Glomerular visceral epithelial cell (primary cell): ENCODE data around the gene TRAPPC12.
A peak's percentile ranks its signal among the peaks of the same experiment; 100 is the strongest.

Source experiments
- DNase-seq: peaks from one replicate; pipeline ENCODE4 v3.0.0-alpha.2; 2016; ENCODE audit errors: extremely low spot score

TRAPPC12 gene

DNA sequence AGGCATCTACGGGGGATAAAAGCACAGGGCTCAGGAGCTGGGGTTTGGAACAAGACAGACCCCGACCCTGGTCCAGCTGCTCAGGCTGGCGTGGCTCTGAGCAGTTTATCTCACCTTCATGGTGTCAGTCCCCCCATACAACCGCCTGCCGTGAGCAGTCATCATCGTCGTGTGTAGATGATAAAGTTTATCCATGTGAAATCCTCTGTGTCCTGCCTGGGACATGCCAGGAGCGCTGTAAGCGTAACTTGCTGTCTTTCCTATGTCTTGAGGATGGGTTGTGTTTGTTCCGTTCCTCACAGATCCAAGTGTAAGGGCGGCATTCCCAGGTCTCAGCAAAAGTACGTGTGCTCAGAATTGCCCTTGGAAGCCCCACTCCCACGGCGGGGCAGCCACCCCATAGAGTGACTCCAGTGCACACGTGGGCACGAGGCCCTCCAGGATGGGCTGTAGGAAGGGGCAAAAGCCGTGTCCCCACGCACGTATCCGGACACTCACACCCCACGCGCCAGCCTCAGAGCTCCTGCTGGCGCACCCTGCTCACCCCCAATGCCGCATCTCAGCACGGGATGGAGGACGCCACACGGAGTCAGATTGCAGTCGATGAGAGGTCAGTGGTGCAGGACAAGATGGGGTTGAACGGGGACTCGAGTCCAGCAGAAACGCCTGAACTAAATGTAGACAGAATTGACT is 88.9 kb downstream of the TRAPPC12 start:
- DNase-seq, result no peak

DNA sequence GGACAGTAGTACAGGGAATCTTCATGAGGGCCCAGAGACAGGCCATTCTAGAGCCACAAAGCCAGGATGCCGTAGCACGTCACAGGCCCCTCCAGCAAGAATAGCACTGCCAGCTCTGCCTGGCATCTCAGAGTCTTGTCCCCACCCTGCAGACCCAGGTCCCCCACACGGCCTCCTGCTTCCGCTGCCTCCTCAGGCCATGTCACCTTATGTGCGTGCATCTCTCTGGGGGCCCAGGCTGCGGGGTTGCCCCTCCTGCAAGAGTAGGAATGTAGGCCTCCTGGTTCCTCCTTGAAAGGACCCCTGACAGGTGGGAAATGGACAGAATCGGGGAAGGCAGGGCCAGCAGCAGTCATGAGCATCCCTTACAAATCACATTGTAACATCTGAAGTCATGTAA is 90.0 kb downstream of the TRAPPC12 start:
- no peak for DNase-seq

DNA sequence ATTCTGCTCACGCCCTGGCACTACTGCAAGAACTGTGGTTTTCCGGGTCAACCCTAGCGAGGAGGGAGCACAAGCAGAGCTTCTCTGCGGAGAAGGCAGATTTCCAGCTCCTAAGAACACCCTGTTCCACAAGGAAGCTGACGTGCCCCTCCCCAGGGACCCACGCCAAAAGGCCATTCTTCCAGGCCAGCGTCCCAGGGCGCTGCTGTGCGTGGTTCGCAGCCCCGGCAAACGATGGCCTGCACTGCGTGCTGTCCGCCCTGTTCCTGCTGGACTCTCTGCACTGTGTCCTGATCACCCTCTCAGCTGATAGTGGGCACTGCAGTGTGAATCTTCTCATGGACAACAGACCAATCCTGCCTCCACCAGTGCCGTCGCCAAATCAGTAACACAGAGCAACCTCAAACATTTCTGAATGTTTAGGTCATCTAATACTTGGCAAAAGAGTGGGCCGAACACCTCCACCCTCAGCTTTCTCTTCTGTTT is 90.7 kb downstream of the TRAPPC12 start:
- DNase-seq, result peak; percentile 82

DNA sequence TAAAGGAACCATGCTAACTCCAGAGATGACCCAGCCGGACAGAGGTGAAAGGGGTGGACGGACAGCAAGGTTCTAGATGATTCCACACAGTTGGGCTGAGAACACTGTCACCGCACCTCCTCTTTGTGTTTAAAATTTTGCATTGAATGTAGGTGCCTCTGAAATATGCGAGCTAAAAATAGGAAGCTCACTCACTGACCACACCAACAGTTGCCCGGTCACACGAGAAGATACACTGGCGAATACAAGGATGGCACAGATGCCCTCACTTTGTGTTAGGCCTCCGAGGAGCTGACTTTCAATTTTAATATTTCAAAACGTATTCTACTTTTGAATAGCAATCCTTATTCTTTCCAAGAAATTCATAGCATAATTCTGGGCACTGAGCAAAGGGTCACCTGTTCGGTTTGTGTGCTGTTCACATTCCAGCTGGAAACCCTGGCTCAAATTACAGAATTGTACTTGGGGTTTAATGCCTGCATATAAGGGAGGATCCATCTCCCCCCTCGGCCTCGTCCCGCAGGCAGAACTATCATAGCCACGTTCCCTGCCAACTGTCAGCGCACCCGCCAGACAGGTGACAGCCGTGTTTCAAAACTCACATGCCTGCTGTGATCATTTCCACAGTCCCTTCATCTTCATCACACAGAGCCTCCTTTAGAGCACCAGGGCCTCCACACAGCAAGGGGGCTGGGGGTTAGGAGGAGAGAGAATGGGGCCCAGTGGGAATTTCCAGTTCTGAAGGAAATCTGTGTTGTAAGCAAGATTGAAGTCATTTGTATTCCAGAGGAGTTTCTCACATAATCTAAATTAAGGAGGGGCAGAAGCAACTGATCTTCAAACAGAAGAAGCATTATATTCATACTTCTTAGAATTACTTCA is 91.6 kb downstream of the TRAPPC12 start:
- peak; percentile 47 for DNase-seq

DNA sequence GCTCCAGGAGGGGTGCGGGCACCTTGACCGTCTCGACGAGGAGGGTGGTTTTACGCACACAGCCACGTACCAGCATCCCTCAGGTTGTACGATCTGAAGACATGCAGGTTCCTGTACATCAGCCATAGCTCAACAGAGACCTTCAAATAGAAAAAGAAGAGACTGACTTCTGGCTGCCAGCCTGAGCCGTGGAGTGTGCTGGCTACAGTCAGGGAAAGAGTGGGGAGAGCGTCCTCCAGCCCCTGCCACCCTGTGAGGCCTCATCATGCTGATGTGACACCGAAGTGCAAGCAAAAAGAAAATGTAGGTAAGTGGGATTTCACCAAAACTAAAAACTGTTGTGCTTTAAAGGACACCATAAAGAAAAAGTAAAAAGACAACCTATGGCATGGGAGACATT is 92.8 kb downstream of the TRAPPC12 start:
- DNase-seq, result no peak

DNA sequence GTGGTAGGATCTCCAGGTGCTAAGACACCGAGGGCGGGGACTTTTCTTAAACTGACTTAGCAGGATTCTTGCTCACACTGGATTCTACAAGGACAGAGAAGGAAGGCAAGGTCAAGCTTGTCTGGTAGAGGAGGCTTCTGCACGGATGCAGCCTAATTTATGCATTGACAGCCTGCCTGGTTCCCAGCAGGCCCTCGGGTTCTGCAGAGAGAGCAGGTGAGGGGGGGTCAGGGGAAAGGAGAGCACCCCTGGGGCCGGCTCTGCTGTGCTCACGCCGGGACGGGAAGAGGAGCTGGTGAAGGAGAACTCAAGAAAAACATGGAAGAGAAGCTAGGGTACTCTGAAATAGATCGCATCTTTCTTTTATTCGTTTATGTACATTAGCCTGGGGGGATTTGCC is 93.5 kb downstream of the TRAPPC12 start:
- no peak for DNase-seq

DNA sequence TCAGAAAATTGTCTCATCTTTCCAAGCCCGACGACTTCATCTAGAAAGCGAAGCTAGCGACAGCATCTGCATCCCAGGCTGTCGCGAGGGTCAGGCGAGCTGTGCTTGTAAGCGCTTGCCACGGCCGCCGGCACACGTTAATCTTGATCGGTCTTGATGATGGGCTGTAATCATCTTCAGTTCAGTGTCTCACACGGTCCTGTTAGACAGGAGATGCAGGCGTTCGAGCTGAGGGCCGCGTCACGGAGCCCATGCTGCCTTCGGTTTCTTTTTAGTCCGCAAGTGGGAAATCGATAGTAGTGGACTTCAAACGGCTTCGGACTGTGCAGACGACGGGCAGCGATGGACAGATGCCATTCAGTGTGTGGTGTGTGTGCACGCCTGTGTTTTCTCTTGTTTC is 96.3 kb downstream of the TRAPPC12 start:
- no peak for DNase-seq

DNA sequence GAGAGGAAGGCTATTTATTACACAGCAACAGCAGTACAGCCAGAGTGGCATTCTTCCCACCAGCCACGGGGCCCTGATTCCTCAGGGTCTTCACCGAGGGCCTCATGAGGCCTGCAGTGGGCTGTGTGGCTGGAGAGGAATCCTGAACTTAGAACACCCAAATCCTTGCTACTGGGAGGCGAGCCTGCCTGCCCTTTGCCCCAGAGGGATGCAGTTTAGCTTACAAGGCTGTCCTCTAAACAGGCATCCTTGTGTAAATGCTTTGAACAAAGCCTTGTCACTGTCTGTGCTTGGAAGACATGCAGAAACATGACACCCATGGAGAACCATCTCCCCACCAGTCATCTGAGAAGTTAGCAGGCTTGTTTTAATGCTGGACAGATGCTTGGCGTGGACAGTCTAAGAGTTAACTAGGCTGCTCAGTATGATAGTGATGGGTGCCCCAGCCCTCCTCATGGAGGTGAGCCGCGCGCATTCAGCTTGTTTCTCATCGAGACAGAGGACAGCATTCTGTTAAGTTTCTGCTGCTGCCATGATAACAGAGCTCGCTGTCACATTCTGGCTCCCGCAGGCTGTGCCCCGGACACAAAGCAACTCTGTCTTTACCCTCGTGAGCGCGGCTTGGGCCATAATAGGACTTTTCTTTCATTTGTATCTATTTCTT is 97.0 kb downstream of the TRAPPC12 start:
- DNase-seq, result no peak

DNA sequence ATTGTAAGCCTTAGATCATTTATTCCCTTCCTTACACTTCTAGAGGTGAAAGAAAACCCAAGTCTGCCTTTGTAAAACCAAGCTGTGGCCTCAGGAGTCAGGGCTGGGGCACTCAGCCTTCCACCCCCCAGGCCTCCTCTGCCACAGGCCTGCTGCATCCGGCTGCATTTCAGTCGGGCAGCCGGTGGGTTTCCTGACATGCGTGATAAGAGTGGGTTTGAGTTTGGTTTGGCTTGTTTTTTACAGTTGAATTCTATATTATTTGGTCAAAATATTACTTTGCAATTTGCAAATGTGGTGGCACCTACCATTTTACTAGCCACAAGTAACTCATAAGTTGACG is 97.5 kb downstream of the TRAPPC12 start:
- DNase-seq, result no peak

DNA sequence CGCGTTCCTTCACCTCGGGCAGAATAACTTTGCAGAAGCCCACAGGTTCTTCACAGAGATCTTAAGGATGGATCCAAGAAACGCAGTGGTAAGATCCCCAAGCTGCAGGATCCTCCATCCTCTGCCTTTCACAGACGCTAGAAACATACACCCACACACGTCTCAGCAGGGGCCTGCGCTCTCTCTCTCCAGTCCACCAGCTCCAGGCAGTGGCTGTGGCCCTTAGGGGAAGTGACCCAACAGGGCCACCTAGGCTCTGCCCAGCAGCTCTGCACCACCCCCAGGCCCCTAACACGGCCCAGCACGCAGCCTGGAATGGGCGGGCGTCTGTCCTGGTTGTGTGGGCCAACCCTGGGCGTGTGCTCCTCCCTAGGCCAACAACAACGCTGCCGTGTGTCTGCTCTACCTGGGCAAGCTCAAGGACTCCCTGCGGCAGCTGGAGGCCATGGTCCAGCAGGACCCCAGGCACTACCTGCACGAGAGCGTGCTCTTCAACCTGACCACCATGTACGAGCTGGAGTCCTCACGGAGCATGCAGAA is 99.4 kb downstream of the TRAPPC12 start:
- no peak for DNase-seq

DNA sequence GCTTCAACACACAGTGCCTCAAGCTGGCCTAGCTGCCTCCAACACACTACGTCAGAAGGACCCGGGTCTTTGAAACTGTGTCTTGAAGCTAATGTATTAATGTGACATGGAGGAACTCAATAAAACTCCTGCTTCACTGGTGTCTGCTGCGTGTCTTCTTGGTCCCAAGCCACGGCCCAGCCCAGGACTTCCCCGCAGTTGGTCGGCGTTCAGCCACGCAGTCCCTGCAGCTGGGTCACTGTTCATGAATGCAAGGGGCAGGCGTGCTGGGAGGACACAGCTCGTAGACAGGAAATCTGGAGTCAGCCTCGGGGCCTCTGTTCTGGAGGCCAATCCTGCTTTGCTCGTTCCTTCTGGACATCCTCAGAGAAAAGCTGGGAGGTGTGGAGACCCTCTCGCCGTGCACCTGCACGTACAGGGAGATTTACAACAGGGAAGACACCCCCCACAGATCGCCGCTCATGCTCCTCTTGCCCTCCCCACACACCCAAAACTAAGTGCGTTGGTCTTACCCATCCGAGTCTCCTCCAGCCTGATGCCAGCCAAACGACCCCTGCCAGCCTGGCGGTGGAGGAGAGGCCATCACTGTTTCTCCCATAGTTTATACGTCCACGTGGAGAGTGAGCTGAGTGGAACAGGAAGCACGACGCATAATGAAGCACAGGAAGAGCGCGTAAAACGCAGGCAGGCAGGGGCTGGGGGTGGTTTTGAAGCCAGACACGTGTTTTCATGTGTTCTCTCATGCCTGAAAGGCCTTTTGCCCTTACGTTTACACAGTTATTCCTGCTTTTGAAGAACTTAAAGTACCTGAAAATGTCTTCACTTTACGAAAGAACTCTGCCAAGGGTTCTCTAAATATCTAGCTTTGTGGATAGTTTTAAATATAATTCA is 100.2 kb downstream of the TRAPPC12 start:
- no peak for DNase-seq

DNA sequence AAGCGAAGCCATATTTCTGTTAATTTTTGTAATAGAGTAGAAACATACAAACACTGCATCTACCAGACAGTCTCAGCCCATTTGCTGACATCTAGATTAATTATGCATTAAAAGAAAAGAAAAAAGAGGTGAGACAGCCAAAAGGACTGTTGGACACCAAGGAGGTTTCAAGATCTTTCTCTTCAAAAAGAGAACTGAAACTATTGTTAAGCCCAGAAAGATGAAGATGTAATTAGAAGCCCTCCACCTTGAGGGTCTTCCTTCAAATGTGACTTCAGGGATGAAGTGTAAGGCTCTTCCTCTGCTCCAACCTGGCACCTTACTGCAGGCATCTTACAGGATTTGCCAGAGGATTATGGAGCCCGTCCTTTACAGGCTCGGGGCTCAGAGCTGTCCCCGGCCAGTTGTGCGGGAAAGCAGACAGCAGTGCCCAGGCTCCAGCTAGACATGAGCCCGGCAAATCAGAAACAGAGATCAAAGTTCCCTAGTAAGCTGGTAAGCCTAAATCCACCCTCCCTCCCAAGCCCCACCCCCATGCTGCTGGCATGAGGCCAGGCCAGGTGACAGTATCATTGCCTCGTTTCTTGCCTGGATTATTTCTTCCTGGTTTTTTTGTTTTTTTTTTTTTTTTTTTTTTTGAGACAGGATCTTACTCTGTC is 101.0 kb downstream of the TRAPPC12 start:
- no peak for DNase-seq

DNA sequence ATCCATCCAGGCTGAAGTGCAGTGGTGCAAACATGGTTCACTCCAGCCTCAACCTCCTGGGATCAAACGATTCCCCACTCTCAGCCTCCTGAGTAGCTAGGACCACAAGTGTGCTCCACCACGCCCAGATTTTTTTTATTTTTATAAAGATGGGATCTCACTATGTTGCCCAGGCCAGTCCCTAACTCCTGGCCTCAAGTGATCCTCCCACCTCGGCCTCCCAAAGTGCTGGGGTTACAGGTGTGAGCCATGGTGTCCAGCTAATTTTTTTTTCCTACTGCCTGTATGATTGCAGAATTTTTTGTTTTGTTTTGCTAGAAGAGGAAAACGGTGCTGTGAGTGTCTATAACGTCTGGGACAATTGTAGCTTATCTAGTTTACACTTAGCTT is 101.5 kb downstream of the TRAPPC12 start:
- no peak for DNase-seq

DNA sequence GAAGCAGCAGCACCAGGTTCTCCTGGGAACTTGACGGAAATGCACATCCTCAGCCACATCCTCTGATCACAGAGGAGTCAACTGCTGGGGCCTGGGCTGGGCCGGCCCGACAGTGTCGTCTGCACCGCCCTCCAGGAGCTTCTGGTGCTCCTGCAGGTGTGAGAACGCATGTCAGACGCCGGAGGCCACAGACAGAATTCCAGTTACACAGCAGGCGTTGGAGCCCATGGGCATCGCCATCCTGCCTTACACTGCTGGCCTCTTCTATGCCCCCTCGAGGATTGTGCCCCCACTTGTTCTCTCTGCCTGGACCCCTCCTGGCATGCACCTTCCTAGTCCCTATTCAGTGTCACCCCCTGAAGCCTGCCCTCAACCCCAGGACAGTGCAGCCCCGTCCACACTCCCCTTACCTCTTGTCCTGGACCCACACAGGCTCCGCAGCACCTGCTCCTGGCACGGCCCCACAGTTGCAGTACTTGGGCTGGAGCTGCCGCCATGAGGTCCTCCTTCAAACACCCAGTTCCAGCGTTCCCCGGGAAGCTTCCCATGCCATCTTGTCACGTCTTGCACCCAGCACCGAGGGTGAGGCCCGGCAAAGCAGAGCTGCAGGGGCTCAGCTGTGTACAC is 102.4 kb downstream of the TRAPPC12 start:
- DNase-seq, result no peak

DNA sequence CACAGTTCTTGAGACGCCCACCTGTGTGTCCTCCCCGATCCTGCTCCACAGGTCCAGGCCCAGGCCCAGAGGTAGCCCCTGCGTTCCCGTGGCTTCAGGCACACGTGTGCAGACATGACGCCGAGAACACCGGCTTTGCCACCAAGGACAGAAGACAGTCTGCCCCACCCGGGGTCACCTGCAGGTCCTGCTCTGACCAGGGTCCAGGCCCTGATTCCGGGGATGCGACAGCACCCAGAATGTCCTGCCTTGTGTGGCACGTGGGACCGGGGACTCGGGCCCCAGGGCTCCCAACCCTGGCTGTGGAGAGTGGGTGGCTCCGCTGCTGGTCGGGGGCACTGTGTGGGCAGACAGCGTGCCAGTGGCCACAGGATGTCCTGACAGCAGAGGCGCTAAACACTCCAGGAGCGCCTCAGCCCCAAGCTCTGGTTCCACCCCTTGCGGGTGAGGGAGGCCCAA is 102.9 kb downstream of the TRAPPC12 start:
- DNase-seq, result no peak

DNA sequence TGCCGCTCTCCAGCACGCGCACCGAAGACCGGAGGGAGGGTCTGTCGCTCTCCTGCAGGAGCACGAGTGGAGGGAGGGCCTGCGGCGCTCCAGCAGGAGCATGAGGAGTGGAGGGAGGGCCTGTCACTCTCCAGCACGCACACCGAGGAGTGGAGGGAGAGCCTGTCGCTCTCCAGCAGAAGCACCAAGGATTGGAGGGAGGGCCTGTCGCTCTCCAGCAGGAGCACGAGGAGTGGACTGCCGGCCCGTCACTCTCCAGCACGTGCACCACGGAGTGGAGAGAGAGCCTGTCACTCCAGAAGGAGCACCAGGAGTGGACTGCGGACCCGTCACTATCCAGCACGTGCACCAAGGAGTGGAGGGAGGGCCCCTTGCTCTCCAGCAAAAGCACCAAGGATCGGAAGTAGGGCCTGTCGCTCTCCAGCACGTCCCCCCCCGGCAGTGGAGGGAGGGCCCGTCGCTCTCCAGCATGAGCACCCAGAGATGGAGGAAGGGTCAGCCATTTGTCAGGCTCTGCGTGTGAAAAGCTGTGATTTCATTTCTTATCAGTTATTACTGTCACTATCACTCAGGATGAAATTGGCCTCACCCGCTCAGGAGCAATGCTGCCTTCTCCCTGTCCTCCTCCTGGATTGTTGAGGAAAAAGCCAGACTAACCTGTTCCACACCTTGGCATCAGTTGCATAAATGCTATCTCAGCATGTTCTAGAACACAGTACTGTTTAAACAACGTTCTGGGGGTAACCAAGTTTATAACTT is 103.9 kb downstream of the TRAPPC12 start:
- no peak for DNase-seq

DNA sequence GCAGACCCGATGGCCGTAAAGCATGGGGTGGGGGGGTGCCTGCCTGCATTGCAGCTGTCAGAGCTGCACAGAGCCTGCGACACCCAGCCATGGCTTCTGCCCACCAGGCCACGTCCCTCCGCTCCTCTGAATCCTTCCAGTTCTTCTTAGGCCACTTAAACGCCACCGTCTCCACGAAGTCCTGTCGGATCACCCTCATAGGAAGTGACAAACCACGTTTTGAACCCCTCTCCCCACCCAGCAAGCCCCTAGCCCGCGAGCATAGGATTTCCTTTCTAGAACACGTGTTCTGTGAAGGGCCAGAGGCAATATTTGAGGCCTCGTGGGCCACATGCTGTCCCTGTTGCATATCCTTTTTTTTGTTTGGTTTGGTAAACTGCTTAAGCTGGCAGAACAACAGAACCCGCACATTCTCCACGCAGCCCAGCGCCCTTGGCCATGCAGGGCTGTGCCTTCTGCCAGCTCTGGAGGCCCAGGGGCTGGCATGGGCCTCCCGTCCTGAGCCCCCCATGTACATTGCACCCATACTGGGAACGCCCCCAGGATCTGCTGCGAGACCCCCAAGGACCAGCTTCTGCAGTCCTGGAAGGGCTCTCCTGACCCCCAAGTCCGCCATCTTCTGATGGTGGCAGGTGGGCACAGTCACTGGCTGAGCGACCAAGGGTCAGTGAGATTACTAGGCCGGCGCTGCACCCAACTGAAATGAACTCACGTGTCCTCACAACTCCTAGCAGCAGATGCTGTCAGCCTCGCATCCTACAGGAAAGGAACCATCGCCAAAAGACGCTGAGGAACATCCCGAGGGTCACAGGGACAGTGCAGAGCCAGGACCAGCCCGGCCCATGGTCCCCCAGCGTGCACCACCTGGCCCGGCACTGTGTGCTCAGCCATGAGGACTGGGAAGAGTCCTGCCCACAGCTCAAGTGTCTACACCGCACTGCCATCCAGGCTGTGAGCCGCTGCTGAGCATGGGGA is 104.8 kb downstream of the TRAPPC12 start:
- no peak for DNase-seq

DNA sequence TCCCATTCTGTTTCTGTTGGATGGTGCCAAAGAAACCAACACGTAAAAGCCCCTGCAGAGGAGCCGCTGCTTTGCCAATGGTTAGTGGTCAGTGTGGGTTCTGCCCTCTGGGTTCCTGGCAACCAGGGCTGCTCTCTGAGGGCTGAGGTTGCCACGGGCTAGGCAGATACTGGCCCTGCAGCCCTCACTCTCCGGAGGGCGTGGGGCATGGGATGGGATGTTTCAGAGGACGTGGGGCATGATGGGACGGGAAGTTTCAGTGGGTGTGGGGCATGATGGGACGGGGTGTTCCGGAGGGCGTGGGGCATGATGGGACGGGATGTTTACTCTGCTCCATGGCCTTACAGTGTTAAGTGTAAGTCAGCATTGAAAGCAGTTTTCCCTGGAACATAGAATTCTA is 105.7 kb downstream of the TRAPPC12 start:
- DNase-seq, result no peak
